HG03521 (cell line): ENCODE results near the gene KLHL26.

Experiments
- ATAC-seq: cut with Tn5 transposase; IDR thresholded peaks from one replicate; pipeline ENCODE4 v1.9.1; 2021; ENCODE audit warnings: mild to moderate bottlenecking, moderate library complexity; ENCODE audit not compliant: unreplicated experiment

KLHL26 gene

DNA sequence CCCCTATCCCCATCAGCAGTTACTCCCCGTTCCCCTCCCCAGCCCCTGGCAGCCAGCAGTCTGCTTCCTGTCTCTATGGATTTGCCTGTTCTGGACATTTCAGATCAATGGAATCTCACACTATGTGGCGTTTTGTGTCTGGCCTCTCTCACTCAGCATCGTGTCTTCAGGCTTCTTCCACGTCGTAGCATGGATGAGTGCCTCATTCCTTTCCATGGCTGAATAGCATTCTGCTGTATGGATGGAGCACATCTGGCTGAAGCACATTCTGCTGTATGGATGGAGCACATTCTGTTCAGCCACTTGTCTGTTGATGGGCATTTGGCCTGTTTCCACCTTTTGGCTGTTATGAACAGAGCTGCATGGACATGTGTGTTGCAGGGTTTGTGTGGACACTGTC is 76.2 kb downstream of the KLHL26 start:
- ATAC-seq = no peak

DNA sequence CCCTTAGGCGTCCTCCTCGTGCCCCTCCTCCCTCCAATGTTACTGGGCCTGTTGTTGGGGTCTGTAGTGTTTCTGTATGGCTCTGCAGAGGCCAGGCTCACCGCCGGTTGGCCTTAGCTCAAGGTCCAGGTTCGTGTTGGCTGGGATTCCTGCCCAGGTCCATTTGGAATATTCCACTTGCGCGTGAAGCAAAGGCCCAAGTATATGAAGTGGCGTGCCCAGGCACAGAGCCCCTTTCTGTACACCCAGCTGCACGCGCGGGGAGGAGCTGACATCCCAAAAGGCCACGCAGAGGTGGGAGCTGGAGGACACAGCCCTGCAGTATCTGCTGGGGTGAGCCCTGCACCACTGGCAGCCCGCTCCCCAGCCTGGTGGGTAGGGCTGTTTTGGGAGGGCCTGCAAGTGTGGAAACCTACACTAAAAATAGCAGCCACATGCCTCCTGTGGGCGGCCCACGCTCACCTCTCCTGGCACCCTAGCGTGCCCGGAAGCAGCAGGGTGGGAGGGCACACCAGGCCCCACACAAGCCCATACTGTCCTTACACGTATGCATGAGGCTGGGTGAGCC is 76.8 kb downstream of the KLHL26 start:
- no peak for ATAC-seq

DNA sequence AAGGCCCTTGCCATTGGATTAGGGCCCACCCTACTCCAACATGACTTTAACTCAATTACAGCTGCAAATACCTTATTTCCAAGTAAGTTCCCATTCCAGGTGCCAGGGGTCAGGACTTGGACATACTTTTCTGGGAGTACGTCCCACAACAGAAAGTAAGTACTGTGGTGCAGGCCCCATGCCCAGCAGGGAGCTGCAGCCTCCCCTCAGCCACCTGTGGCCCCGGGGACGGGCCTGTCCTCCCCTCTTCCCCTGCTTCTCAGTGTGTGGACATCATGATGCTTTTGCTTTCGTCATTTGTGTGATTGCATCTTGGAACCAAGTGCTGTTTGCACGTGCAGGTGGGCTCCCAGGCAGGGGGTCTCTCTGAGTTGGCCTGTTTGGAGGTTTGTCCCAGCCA is 78.6 kb downstream of the KLHL26 start:
- ATAC-seq = no peak

DNA sequence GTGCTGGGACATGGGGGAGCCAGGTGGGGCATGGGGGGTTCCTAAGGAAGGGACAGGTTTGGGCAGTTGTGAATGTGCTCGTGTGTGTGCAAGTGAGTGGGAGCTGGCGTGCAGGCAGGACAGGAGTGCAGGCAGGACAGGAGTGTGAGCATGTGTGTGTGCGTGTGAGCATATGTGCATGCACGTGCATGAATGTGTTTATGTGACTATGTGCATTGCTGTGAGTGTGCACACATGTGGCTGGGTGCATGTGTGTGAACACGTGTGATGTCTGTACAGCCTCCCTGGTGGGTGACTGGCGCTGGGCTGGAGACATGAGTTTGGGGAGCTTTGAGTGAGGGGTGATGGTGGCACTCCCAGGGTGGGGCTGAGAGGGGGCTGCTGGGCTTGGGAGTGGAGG is 80.0 kb downstream of the KLHL26 start:
- no peak for ATAC-seq

DNA sequence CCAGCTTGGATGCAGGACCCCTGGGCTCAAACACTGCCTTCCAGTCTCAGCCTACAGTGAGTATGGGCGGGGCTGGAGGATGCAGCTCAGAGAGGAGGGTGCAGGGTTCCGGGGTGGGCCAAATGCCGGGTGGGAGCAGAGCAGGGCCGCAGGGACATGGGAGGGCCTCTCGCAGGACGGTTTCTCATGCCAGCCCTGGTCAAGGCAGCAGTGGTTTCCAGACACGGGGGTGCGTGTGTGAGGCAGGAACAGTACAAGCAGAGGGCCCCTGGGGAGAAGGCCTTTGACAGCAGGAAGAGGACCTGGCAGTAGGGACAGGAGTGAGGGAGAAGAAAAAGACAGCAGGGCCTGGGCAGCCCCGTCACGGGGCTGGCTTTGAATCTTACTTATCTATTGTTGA is 80.8 kb downstream of the KLHL26 start:
- ATAC-seq = no peak

DNA sequence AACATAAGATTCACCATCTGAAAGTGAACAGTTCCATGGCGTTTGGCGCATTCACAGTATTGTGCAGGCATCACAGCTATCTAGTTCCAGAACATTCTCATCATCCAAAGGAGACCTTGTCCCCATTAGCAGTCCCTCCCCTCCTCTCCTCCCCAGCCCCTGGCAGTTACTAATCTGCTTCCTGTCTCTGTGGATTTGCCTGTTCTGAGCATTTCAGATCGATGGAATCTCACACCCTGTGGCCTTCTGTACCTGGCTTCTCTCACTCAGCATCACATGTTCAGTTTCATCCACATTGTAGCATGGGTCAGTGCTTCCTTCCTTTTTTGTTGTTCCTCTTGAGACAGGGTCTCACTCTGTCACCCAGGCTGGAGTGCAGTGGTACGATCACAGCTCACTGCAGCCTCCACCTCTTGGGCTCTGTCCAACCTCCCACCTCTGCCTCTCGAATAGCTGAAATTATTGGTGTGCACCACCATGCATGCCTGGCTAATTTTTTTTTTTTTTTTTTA is 81.2 kb downstream of the KLHL26 start:
- ATAC-seq = no peak

DNA sequence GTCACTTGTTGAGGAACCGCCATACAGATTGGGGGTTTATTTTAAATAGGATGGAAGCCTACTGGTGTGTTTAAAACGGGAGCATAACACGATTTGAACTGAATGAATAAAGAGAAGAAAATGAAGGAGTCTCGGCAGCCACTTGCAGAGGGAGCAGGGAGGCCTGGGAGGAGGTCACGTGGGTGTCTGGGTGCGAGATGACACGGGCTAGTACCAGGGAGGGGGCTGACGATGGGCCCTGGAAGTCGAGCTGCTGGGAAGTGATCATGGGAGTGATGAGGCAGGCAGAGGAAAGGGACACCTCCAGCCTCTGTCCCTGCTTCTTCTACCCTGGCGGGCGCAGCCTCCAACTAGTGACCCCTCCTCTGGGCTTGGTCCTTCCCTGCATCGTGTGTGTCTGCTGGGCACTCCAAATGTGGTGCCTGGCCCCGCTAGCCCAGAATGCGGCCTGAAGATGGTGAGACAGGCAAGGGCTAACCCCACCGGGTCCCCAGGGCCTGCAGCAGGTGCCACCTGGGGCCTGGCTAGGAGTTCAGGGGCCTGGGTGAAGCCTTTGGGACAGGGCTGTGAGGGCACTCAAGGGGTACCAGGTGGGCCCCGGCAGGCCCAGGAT is 82.1 kb downstream of the KLHL26 start:
- ATAC-seq = no peak

DNA sequence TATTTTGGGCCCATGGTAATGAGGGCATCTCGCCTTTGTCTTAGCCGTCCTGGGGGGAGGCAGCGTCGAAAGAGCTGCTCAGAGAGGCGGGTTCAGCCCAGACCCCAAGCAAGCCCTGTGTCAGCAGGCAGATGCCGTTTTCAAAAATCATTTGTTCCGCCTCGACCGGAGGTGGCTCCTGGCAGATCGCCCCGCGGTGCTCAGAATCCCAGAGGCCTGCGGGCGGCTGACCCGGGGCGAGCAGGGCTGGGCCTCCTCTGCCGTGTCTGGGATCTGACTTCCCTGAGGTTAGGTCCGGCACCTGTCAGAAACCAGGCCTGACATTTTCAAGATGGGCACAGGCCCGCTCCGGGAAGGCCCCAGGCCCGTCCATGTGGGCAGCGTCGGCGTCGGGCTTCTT is 82.7 kb downstream of the KLHL26 start:
- no peak for ATAC-seq
